NB4 (cell line): ENCODE measurements around the gene LCP1.

Experiments
- DNase-seq: peaks from one replicate; pipeline ENCODE4 v3.0.0; 2010; ENCODE audit warnings: low read depth
- H3K4me3 ChIP-seq: one replicate; pipeline ENCODE4 v1.5.1; 2011; ENCODE audit warnings: mild to moderate bottlenecking, low read depth, low read length, moderate library complexity
- MYC ChIP-seq: IDR thresholded peaks from 2 replicates; pipeline ENCODE4 v1.6.1; 2011; ENCODE audit warnings: low read depth, low read length
- POLR2A ChIP-seq: IDR thresholded peaks from 2 replicates; pipeline ENCODE4 v1.6.1; 2011; ENCODE audit warnings: mild to moderate bottlenecking; ENCODE audit not compliant: insufficient read length; ENCODE audit errors: extremely low read depth
- TF ChIP-seq, protein P1 (sequence below): IDR thresholded peaks from one replicate; pipeline ENCODE4 v1.5.1; 2012; ENCODE audit warnings: low read depth, low read length
- TF ChIP-seq, protein P2 (sequence below): IDR thresholded peaks from 2 replicates; pipeline ENCODE4 v1.6.1; 2011; ENCODE audit warnings: low read depth, low read length

Gene LCP1

DNA sequence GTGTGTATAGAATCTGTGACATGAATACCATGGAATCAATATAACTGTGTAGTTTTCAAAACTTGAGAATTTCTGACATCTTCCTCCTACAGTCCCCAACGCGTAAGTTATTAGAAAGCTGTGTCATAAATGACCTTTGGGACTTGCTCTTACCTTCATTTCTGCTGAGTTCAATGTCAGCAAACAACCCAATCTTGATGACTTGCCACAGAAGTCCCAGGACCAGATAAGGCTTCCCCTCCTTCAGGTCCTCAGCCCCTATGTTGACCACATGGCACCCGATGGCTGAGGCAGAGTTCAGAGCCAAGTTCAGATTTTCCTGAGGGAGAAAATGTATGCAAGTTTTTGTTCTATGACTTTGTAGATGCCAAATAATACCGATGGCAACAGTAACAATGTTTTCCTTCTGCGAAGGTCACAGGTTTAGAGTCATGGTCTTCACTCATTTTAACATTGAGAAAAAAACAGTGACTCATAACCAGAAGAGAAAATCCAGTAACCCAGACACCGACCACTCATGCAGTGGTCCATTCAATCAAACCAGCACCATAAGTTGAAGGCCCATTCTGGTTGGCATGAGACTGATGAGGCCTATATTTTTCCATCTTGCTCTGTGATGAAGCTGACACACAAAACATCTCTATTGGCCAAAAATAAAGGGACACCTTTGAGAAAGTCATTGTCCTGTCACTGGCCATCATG is 29.2 kb downstream of the LCP1 start:
- no peak overlapping the region for H3K4me3 ChIP-seq
- no peak for DNase-seq
- no peak for TF ChIP-seq MYC
- TF ChIP-seq, protein P1, sequence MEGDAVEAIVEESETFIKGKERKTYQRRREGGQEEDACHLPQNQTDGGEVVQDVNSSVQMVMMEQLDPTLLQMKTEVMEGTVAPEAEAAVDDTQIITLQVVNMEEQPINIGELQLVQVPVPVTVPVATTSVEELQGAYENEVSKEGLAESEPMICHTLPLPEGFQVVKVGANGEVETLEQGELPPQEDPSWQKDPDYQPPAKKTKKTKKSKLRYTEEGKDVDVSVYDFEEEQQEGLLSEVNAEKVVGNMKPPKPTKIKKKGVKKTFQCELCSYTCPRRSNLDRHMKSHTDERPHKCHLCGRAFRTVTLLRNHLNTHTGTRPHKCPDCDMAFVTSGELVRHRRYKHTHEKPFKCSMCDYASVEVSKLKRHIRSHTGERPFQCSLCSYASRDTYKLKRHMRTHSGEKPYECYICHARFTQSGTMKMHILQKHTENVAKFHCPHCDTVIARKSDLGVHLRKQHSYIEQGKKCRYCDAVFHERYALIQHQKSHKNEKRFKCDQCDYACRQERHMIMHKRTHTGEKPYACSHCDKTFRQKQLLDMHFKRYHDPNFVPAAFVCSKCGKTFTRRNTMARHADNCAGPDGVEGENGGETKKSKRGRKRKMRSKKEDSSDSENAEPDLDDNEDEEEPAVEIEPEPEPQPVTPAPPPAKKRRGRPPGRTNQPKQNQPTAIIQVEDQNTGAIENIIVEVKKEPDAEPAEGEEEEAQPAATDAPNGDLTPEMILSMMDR, result no peak
- TF ChIP-seq, protein P2, sequence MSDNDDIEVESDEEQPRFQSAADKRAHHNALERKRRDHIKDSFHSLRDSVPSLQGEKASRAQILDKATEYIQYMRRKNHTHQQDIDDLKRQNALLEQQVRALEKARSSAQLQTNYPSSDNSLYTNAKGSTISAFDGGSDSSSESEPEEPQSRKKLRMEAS, result no peak
- TF ChIP-seq POLR2A, result no peak

DNA sequence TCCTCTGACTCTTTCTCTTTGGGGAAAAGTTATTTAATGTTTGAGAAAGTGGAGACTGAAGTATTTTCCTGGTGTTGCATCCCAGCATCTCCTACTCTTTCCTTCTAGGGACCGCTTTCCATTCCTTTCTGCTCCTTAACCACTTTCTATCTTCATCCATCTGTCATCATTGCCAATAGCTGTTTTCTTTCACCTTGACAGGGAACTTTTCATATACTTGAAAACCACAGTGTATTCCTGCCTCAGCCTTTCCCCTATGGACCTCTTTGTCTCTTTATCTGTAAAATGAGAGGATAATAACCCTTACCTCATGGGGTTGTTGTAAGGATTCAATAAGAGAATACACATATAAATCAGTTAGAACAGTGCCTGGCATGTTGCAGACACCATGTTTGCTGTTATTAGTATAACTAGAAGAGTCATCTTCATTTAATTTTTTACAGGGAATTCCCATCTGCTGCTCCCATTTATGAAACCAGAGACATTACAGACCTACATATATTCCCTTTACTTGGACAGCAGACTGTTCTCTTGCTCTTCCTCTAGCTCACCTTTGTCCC is 31.8 kb downstream of the LCP1 start:
- TF ChIP-seq, protein P1, result no peak
- no peak for TF ChIP-seq POLR2A
- TF ChIP-seq, protein P2, result no peak
- no peak for DNase-seq
- no peak overlapping the region for H3K4me3 ChIP-seq

DNA sequence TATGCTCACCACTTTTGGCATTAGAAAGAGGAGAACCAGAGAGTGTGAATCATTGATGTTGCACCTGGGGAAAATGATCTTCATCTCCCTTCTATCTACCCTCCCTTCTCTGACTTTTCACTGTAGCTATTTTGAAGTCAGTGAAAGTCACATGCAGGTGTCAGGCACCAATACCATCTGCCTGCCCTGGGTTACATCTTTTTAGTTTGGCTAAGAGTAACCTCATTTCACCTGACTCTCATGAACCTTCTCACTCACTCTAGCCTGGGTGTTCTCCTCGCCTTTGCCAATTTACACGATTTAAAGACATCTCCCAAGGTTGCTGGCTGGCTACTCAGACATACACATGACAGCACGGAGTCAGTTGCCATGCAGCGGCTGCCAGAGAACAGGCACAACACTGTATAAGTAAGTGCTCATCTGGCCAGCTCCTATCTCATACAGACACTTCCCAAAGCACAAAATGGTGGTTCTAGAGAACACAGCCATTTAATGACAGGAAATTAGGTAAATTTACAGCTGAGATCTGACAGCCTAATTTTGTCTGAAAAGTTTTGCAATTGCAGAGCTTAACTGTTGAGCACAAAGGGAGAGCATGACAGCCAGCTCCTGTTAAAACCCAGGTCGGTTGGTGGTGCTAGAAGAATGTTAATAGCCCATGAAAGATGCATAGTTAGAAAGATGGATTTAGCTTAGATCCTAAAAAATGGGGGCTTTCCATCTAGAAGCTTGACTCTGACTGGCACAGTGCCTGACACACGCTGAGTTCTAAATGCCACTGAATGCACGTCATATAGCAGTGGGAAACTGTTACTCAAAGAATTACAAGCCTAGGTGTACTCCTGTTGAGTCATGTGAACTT is 32.5 kb downstream of the LCP1 start:
- DNase-seq, result no peak
- H3K4me3 ChIP-seq, result no peak overlapping the region
- TF ChIP-seq, protein P2, result no peak
- TF ChIP-seq, protein P1, result no peak
- TF ChIP-seq MYC, result no peak
- TF ChIP-seq POLR2A, result no peak

DNA sequence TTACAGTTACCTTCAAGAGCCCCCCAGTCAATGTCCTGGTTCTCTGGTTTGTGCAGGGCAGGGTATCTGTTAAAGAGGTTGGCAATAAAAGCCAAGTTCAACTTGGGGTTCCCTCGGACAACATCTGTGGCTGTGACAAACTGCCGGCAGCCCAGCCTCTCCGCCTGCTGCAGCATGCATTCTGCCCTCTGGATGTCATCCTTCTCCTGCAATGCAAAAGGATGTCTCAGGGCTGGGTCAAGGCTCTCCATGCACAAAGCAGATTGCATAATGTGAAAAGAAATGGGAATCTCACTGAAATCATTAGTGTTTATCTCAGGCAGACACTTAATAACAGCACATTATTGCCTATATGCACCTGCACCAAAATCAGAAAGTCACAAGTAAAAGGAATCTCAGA is 35.1 kb downstream of the LCP1 start:
- no peak for DNase-seq
- H3K4me3 ChIP-seq, result no peak overlapping the region
- TF ChIP-seq, protein P2, result no peak
- no peak for TF ChIP-seq POLR2A
- TF ChIP-seq, protein P1, result no peak
- TF ChIP-seq MYC, result no peak

DNA sequence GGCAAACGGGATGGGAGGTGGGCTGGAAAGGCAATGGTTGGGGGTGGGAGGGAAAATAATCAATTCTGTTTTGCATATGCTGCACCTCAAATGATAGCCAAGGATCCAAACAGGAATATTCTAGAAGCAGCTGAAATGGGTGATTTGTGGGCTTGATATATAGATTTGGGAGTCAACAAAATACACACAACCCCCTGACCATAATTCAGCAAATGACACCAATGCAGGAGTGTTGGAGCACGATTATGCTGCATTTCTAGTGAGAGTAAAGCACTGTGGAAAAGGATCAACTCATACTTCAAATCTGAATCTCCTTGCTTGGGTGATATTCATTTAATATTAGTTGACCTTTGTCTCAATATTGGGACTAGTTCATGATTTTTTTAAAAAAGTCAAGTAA is 36.0 kb downstream of the LCP1 start:
- TF ChIP-seq, protein P2, result no peak
- no peak for TF ChIP-seq MYC
- TF ChIP-seq, protein P1, result no peak
- no peak for DNase-seq
- no peak overlapping the region for H3K4me3 ChIP-seq
